ENCODE data around the gene ZNF341. TPM values are rescaled to one million over a fixed set of nuclear protein-coding genes. Genes with fewer than 3 reads are reported as not detected.

The ZNF341 gene
- total and polyA plus RNA-seq, 2 of the 8 experiments (the other 6 are each of a cell fraction or from before 2014, with no cell fraction given) = 5.8 to 6.4 TPM

- Histone ChIP-seq H3K27ac (ENCODE audit: low read depth, low read length) (no peak overlapping the region), H3K56ac (replicated peaks; ENCODE audit: insufficient read length, low read depth, low read length) (no peak overlapping the region), H2BK15ac (ENCODE audit: low read length) (no peak overlapping the region), H2BK120ac (replicated peaks; ENCODE audit: low read depth, low read length) (no peak overlapping the region), H3K18ac (ENCODE audit: extremely low read depth, low read length) (no peak overlapping the region), H3K23me2 (ENCODE audit: low read depth, low read length) (no peaks in the 10 kb centered on the region), H2BK12ac (ENCODE audit: low read depth, low read length) (no peak overlapping the region), H3K4me2 (ENCODE audit: insufficient read depth in 1 of 2, low read depth in 2 of 2, low read length in 2 of 2) (no peak overlapping the region), H4K8ac (ENCODE audit: extremely low read depth, insufficient read depth, low read length) (no peak overlapping the region), H2AK5ac (ENCODE audit: low read depth, low read length) (no peak overlapping the region), H3K36me3 (ENCODE audit: control insufficient read depth in 2 of 4, insufficient read depth in 4 of 4, low read length in 3 of 4) (no peaks in the 10 kb centered on the region), H3K9ac (replicated peaks in 1 of 4; ENCODE audit: extremely low read depth in 1 of 4, low read depth in 3 of 4, low read length in 3 of 4) (no peak overlapping the region), H3K4me1 (replicated peaks in 1 of 4; ENCODE audit: control insufficient read depth in 3 of 4, insufficient read depth in 4 of 4, low read length in 3 of 4) (no peaks in the 10 kb centered on the region), H4K91ac (replicated peaks; ENCODE audit: insufficient read length, low read length) (no peak overlapping the region), H4K20me1 (replicated peaks in 1 of 2; ENCODE audit: control insufficient read depth in 1 of 2, insufficient read depth in 2 of 2, low read length in 2 of 2) (no peaks in the 10 kb centered on the region), H2AFZ (ENCODE audit: low read length) (no peak overlapping the region), H3K9me3 (ENCODE audit: insufficient read depth in 2 of 2, low read depth in 1 of 2, low read length in 1 of 2) (no peaks in the 10 kb centered on the region), H2BK5ac (ENCODE audit: low read depth, low read length) (no peak overlapping the region), H3K4ac (replicated peaks; ENCODE audit: insufficient read length, low read depth, low read length) (no peak overlapping the region), H4K5ac (ENCODE audit: insufficient read length, low read depth, low read length) (no peak overlapping the region), H3K23ac (ENCODE audit: insufficient read length) (no peak overlapping the region), H3K27me3 (replicated peaks in 1 of 4; ENCODE audit: control insufficient read depth in 3 of 4, extremely low read depth in 1 of 4, insufficient read depth in 3 of 4, low read length in 3 of 4) (peaks cover 0 to 3% (median 0%) of the 10 kb centered on the region in 4 experiments; a peak in 1 of 7 replicates), H3K14ac (ENCODE audit: insufficient read length) (no peak overlapping the region), H3K4me3 (ENCODE audit: extremely low read depth in 1 of 4, insufficient read depth in 2 of 4, low read depth in 3 of 4, low read length in 4 of 4) (no peak overlapping the region), H2BK20ac (ENCODE audit: low read length) (no peak overlapping the region), H3K79me2 (ENCODE audit: control insufficient read depth in 1 of 2, insufficient read depth in 2 of 2, low read length in 2 of 2) (no peaks in the 10 kb centered on the region), H3K79me1 (ENCODE audit: low read depth, low read length) (no peaks in the 10 kb centered on the region)
- ChIA-PET POLR2A (ENCODE audit: partially characterized antibody) (no interaction called here), CTCF (ENCODE audit: partially characterized antibody) (interaction anchor here (1.6 to 4.2 kb wide), 2 partner anchors 12 to 59 kb away, joined by 7 to 25 read pairs; no protein-coding TSS in a partner anchor)
- no peak for FAIRE-seq
- 75% methylated on average over 2 of the region's 2 CpGs; no CpG with 5 or more reads in 1 of the 2 experiments for WGBS, 2 experiments (ENCODE audit: extremely low coverage in 1 of 2, insufficient coverage in 1 of 2, insufficient read length in 1 of 2, insufficient replicate concordance in 2 of 2, low coverage in 1 of 2, low lambda C conversion rate in 2 of 2, missing lambda C conversion rate in 1 of 2)
- no peak for DNase-seq (ENCODE audit: low read depth in 1 of 2, low spot score in 2 of 2)
- no peak for TF ChIP-seq RAD21 (IDR thresholded peaks at IDR 0.05 in 1 of 2, conservative IDR thresholded peaks at IDR 0.05 in 1 of 2; ENCODE audit: low read depth in 2 of 2, low read length in 2 of 2)
- TF ChIP-seq, protein P1, sequence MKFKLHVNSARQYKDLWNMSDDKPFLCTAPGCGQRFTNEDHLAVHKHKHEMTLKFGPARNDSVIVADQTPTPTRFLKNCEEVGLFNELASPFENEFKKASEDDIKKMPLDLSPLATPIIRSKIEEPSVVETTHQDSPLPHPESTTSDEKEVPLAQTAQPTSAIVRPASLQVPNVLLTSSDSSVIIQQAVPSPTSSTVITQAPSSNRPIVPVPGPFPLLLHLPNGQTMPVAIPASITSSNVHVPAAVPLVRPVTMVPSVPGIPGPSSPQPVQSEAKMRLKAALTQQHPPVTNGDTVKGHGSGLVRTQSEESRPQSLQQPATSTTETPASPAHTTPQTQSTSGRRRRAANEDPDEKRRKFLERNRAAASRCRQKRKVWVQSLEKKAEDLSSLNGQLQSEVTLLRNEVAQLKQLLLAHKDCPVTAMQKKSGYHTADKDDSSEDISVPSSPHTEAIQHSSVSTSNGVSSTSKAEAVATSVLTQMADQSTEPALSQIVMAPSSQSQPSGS (IDR thresholded peaks at IDR 0.05; ENCODE audit: low read length) = no peak
- TF ChIP-seq TAF7 (optimal IDR thresholded peaks at IDR 0.05; ENCODE audit: borderline replicate concordance, low read depth, low read length) = no peak
- TF ChIP-seq SUZ12 (IDR thresholded peaks at IDR 0.05; ENCODE audit: low read length) = no peak
- no peak for TF ChIP-seq GABPA (IDR thresholded peaks at IDR 0.05; ENCODE audit: borderline replicate concordance, insufficient read depth, low read length)
- no peak for TF ChIP-seq CHD2 (IDR thresholded peaks at IDR 0.05; ENCODE audit: low read length)
- TF ChIP-seq, protein P2, sequence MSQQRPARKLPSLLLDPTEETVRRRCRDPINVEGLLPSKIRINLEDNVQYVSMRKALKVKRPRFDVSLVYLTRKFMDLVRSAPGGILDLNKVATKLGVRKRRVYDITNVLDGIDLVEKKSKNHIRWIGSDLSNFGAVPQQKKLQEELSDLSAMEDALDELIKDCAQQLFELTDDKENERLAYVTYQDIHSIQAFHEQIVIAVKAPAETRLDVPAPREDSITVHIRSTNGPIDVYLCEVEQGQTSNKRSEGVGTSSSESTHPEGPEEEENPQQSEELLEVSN (IDR thresholded peaks at IDR 0.05) = no peak
- TF ChIP-seq CEBPB (IDR thresholded peaks at IDR 0.05; ENCODE audit: low read depth, low read length) = no peak
- no peak for TF ChIP-seq YY1 (IDR thresholded peaks at IDR 0.05; ENCODE audit: low read depth, low read length)
- TF ChIP-seq HDAC6 (IDR thresholded peaks at IDR 0.05; ENCODE audit: low read depth, low read length) = no peak
- TF ChIP-seq SP4 (IDR thresholded peaks at IDR 0.05; ENCODE audit: low read length) = no peak
- no peak for TF ChIP-seq HDAC2 (IDR thresholded peaks at IDR 0.05; ENCODE audit: borderline replicate concordance in 1 of 2, low read depth in 2 of 2, low read length in 2 of 2)
These were observed 72.1 kb downstream of the ZNF341 start for GRCh38 chr20:33803921-33804337.

All from H1 (cell line).